PC-3 (cell line): ENCODE data around the gene SMTNL1.

Source experiments
- EZH2 ChIP-seq: fragments of 300-600 bp; sonication (generic); IDR thresholded peaks from one replicate; pipeline ENCODE4 v1.6.1; 2017; ENCODE audit warnings: antibody characterized with exemption, mild to moderate bottlenecking, low read length; ENCODE audit not compliant: unreplicated experiment
- TF ChIP-seq, protein P1 (sequence below): fragments of 300-600 bp; sonication (generic); conservative IDR thresholded peaks from 2 replicates; pipeline ENCODE4 v1.5.1; 2017; ENCODE audit warnings: antibody characterized with exemption, low read depth, mild to moderate bottlenecking, low read length

DNA sequence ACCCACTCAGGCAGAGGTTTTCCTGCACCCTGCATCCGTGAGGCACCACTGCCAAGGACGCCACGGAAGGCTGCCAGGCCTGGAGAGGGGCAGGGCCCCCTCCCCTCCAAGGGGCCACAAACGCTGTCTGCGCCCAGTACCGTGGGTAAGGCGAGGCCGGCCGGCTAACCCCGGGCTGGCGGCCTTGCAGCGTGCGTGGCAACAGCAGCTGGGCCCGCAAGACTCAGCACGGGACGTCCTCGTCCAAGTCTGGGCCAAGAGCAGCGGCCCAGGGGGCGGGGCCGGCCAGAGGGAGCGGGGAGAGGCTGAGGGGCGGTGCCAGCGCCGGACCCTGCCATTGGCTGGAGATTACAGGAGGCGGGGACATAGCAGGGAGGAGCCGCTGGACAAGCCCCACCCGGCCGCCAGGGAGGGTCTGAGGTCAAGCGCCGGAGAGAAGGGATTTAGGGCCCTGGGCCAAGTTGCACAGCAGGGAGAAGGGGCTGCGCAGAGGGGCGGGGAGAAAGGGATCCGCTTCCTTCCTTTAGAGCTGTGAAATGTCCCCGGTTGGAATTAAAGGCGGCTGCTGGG is 37.9 kb upstream of the SMTNL1 start:
- TF ChIP-seq EZH2 = no peak
- TF ChIP-seq, protein P1, sequence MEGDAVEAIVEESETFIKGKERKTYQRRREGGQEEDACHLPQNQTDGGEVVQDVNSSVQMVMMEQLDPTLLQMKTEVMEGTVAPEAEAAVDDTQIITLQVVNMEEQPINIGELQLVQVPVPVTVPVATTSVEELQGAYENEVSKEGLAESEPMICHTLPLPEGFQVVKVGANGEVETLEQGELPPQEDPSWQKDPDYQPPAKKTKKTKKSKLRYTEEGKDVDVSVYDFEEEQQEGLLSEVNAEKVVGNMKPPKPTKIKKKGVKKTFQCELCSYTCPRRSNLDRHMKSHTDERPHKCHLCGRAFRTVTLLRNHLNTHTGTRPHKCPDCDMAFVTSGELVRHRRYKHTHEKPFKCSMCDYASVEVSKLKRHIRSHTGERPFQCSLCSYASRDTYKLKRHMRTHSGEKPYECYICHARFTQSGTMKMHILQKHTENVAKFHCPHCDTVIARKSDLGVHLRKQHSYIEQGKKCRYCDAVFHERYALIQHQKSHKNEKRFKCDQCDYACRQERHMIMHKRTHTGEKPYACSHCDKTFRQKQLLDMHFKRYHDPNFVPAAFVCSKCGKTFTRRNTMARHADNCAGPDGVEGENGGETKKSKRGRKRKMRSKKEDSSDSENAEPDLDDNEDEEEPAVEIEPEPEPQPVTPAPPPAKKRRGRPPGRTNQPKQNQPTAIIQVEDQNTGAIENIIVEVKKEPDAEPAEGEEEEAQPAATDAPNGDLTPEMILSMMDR = no peak
